AG04449 (cell line): Measurements from ENCODE around the gene NTM.

ENCODE experiments used
- CTCF ChIA-PET: fragments of 350-600 bp; formaldehyde crosslinking; extraction: SDS; loops from one replicate; lab custom pipeline; 2021; ENCODE audit warnings: antibody characterized with exemption; lab: Yijun Ruan, JAX
- POLR2A ChIA-PET: fragments of 400-600, 350-600 bp; formaldehyde crosslinking; extraction: SDS; loops from one replicate; lab custom pipeline; 2020; ENCODE audit warnings: antibody characterized with exemption, inconsistent platforms; lab: Yijun Ruan, JAX
- DNase-seq: peaks from one replicate; pipeline ENCODE4 v3.0.0-alpha.2; 2010; ENCODE audit warnings: low read depth, low spot score
- H3K4me3 ChIP-seq: 2 replicates; pipeline ENCODE4 v1.5.1; 2011; ENCODE audit warnings: low read depth, mild to moderate bottlenecking, control low read depth, low read length
- TF ChIP-seq, protein P1 (sequence below): IDR thresholded peaks from one replicate; pipeline ENCODE4 v1.5.1; 2011; ENCODE audit warnings: mild to moderate bottlenecking, moderate library complexity, low read length, control low read depth, inconsistent platforms; ENCODE audit not compliant: insufficient read depth; ENCODE audit errors: missing control alignments

The NTM gene

DNA sequence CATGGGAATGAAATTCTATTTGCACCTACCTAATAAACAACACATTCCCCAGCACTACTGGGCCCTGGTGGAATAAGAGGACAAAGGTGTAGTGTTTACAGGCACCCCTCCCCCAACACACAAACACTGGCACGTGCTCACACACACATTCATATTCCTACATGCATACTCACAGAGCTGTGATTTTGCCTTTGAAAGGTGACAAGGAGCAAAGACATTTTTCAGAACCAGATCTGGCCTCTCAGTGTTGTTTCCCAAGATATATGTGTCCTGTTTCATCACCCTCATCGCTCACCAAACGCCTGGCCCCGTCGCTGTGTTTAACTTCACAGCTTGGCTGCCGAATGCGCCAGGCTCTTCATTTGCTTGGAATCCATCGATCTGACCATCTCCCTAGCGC lies 292.6 kb downstream of the NTM start:
- DNase-seq = no peak
- POLR2A ChIA-PET = no interaction called here
- H3K4me3 ChIP-seq = no peak overlapping the region
- CTCF ChIA-PET = interaction anchor here (1.2 to 11.1 kb wide), 4 partner anchors 12 to 598 kb away, joined by 4 to 96 read pairs (median 39); no protein-coding TSS in a partner anchor
- TF ChIP-seq, protein P1, sequence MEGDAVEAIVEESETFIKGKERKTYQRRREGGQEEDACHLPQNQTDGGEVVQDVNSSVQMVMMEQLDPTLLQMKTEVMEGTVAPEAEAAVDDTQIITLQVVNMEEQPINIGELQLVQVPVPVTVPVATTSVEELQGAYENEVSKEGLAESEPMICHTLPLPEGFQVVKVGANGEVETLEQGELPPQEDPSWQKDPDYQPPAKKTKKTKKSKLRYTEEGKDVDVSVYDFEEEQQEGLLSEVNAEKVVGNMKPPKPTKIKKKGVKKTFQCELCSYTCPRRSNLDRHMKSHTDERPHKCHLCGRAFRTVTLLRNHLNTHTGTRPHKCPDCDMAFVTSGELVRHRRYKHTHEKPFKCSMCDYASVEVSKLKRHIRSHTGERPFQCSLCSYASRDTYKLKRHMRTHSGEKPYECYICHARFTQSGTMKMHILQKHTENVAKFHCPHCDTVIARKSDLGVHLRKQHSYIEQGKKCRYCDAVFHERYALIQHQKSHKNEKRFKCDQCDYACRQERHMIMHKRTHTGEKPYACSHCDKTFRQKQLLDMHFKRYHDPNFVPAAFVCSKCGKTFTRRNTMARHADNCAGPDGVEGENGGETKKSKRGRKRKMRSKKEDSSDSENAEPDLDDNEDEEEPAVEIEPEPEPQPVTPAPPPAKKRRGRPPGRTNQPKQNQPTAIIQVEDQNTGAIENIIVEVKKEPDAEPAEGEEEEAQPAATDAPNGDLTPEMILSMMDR = no peak

DNA sequence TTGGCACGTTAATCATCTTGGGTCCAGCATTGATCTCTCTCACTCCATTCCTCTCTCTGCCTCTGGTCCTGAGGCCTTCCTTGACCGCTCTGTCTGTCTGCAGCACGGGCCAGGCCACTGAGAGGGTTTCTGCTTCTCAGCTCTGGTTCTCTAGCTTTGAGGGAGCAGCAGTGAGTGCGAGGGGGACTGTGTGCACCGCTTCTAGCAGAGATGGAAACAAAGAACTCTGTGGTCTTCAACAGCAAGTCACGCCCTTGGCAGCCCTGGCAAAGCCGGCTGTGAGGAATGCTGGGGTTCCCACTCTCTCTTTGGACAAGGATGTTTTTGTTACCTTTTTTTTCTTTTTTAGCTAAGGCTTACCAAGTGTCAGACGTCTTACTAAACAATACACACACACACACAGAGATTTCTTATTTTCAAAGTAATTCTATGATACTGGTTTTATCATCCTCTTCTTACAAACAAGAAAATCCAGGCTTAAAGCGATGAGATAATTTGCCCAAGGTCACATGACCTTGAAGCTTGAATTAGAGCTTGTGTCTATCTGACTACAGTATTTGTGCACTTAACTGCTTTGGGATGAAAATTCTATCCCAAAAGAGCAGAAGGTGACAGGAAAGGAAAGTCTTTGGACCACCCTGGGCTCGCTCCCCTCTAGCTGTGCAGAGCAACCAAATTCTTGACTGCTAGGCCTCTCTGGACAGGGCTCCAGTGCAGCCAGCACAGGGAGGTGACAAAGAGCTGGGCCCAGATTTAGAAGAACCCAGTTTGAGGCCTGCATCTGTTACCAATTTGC lies 293.2 kb downstream of the NTM start:
- no peak overlapping the region for H3K4me3 ChIP-seq
- DNase-seq = no peak
- POLR2A ChIA-PET = no interaction called here
- CTCF ChIA-PET = interaction anchor here (0.7 to 11.1 kb wide), 7 partner anchors 11 to 748 kb away, joined by 3 to 96 read pairs (median 4); partner anchors contain the start of gene SNX19
- TF ChIP-seq, protein P1 = no peak

DNA sequence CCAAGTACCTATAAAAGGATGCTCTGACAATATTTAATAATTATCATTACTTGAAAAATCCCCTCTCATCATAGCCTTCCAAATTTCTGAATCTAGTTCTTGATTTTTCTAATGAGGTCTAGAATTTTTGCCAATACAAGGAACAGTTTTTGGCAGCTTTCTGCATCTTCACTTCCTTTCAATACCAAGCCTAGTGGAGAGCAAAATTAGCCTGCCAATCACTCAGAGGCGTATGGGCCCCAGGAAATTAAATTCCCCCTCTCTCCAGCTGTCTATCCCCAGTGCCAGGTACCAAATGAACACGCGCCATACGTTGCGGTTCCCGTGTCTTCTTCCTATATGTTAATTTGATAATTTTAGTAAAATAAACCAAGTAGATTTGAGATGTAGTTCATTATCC lies 293.9 kb downstream of the NTM start:
- DNase-seq = no peak
- no peak overlapping the region for H3K4me3 ChIP-seq
- TF ChIP-seq, protein P1 = no peak
- POLR2A ChIA-PET = no interaction called here
- CTCF ChIA-PET = interaction anchor here (1.2 to 11.1 kb wide), 5 partner anchors 11 to 256 kb away, joined by 3 to 96 read pairs (median 4); no protein-coding TSS in a partner anchor

DNA sequence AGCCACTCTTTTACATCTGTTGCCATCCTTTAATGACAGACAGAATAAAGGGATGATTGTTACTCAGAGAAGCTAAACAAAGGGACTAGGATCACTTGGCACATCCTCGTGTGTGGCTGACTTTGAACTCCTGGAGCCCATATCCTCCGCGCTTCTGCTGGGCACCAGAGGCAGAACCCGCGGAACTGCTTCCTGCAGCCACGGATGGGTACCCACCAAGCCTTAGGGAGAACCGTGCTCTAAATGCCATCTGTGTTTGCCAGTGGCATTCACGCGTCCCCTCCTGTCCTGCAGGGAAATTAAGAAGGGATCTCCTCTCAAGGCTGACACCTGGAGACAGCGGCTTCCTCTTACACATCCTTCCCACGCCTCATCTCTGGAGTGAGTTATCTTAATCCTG lies 294.4 kb downstream of the NTM start:
- ChIA-PET CTCF (interaction anchor here (1.0 to 11.1 kb wide), 6 partner anchors 10 to 84 kb away, joined by 3 to 96 read pairs (median 4); no protein-coding TSS in a partner anchor), POLR2A (no interaction called here)
- no peak for DNase-seq
- TF ChIP-seq, protein P1 = no peak
- no peak overlapping the region for H3K4me3 ChIP-seq

DNA sequence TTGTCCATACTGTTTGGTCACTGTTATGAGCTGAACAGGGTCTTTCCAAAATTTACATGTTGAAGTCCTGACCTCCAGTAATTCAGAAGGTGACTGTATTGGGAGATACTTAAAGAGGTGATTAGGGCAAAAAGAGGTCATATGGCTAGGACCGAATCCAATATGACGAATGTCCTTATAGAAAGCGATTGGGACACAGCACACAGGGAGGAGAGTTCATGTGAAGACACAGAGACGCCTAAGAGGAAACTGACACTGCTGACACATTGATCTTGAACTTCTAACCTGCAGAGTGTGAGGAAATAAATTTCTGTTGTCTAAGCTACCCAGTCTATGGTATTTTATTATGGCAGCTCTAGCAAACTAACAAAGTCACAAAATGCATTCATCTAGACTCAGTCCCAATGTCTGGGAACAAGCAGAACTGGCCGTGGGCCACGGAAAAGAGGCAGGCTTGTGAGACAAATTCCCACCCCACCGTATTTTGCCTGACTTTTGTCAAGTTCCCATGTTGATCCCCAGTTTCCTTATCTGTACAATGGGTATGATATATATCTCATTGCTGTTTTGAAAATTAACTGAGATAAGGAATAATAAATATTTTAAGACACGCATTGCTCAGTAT lies 295.0 kb downstream of the NTM start:
- H3K4me3 ChIP-seq = no peak overlapping the region
- CTCF ChIA-PET = interaction anchor here (0.8 to 11.1 kb wide), 9 partner anchors 8 to 640 kb away, joined by 3 to 96 read pairs (median 4); no protein-coding TSS in a partner anchor
- DNase-seq = no peak

More for the DNA sequence above, 295.0 kb downstream of the NTM start:
- POLR2A ChIA-PET = no interaction called here
- TF ChIP-seq, protein P1 = no peak
